PFSK-1 (cell line): ENCODE data around the gene ADAMTS3.

ENCODE experiments used
- FOXP2 ChIP-seq: optimal IDR thresholded peaks from 2 replicates; pipeline ENCODE3; 2011; ENCODE audit warnings: borderline replicate concordance, control low read depth, inconsistent platforms; ENCODE audit not compliant: insufficient read depth; ENCODE audit errors: extremely low read length, extremely low read depth
- POLR2AphosphoS5 ChIP-seq: IDR thresholded peaks from 2 replicates; pipeline ENCODE4 v1.6.1; 2012; ENCODE audit warnings: low read depth, mild to moderate bottlenecking, control low read depth, low read length, moderate library complexity
- SIN3A ChIP-seq: IDR thresholded peaks from 2 replicates; pipeline ENCODE4 v1.6.1; 2012; ENCODE audit warnings: mild to moderate bottlenecking, low read length, moderate library complexity, borderline replicate concordance; ENCODE audit not compliant: insufficient read depth
- TAF1 ChIP-seq: IDR thresholded peaks from 2 replicates; pipeline ENCODE4 v1.6.1; 2012; ENCODE audit warnings: low read length, control low read depth, borderline replicate concordance; ENCODE audit not compliant: insufficient read depth
- TF ChIP-seq, protein P1 (sequence below), 2 experiments: IDR thresholded peaks; 2 replicates each; pipeline versions ENCODE4 v1.6.1 to v1.8.0; 2011 to 2012; ENCODE audit warnings: low read depth in 2 of 2, low read length in 2 of 2, control low read depth in 1 of 2, inconsistent platforms in 1 of 2, mild to moderate bottlenecking in 1 of 2, moderate library complexity in 1 of 2; ENCODE audit not compliant: insufficient read depth in 1 of 2

ADAMTS3 gene

DNA sequence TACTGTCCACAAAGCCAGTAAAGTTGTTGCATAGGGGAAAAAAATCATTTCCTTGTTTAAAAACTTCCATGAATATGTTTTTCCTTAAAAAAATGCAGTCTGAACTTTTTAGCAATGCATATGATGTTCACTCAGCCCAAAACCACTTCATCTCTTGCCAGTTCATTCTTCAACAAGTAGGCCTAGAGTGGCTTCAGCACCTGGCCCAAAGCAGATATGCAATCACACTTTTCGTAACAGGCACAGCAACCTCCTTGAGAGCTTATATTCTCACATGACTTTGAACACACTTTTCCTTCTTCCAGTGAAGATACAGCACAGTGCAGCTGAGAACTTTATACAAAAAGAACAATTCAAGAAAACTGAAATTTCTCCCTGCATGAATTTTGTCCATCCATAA, 128.6 kb downstream of the ADAMTS3 start:
- TF ChIP-seq, protein P1, sequence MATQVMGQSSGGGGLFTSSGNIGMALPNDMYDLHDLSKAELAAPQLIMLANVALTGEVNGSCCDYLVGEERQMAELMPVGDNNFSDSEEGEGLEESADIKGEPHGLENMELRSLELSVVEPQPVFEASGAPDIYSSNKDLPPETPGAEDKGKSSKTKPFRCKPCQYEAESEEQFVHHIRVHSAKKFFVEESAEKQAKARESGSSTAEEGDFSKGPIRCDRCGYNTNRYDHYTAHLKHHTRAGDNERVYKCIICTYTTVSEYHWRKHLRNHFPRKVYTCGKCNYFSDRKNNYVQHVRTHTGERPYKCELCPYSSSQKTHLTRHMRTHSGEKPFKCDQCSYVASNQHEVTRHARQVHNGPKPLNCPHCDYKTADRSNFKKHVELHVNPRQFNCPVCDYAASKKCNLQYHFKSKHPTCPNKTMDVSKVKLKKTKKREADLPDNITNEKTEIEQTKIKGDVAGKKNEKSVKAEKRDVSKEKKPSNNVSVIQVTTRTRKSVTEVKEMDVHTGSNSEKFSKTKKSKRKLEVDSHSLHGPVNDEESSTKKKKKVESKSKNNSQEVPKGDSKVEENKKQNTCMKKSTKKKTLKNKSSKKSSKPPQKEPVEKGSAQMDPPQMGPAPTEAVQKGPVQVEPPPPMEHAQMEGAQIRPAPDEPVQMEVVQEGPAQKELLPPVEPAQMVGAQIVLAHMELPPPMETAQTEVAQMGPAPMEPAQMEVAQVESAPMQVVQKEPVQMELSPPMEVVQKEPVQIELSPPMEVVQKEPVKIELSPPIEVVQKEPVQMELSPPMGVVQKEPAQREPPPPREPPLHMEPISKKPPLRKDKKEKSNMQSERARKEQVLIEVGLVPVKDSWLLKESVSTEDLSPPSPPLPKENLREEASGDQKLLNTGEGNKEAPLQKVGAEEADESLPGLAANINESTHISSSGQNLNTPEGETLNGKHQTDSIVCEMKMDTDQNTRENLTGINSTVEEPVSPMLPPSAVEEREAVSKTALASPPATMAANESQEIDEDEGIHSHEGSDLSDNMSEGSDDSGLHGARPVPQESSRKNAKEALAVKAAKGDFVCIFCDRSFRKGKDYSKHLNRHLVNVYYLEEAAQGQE (IDR thresholded peaks at IDR 0.05; ENCODE audit: insufficient read depth in 1 of 2, low read depth in 2 of 2, low read length in 2 of 2): no peak

DNA sequence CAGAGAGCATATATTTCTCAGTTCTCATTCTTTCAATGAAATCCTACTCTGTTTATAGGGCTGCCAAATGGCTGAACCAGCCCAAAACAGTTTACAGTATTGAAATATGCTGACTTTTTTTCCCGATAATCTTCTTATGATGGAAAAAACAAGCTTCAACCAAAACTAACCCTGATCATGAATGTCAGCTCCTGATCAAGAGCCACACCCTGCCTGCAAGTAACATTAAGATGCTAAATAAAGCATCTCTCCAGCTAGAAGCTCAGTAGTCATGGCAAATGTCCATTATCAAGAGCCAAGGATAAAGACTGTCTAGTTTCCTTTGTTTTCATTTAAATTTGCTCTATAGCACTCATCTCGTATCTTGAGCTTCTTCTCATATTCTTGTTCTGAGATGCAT, 136.0 kb downstream of the ADAMTS3 start:
- TF ChIP-seq FOXP2 (no peak), TAF1 (no peak), SIN3A (no peak)
- TF ChIP-seq, protein P1 (IDR thresholded peaks at IDR 0.05; ENCODE audit: insufficient read depth in 1 of 2, low read depth in 2 of 2, low read length in 2 of 2): no peak

DNA sequence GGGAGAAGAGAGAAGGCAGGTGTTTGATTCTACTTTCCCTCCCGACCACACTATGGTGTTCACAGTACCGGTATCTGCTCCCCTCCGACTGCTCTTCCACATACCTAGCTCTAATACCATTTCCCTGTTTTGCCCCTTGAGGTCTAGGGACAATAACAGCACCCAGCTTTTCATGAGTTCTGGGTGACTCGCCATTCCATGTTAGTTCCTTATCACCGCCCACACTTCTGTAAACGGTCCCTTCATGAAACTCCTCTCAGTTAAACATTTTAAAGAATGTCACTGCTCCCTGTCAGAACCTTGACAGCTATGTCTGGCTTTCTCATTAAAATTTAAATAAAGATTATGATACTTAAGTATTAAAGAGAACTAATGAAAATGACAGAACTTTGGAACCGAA, 136.7 kb downstream of the ADAMTS3 start:
- TF ChIP-seq SIN3A (no peak), TAF1 (no peak), POLR2AphosphoS5 (no peak), FOXP2 (no peak)
- TF ChIP-seq, protein P1 (IDR thresholded peaks at IDR 0.05; ENCODE audit: insufficient read depth in 1 of 2, low read depth in 2 of 2, low read length in 2 of 2): no peak

DNA sequence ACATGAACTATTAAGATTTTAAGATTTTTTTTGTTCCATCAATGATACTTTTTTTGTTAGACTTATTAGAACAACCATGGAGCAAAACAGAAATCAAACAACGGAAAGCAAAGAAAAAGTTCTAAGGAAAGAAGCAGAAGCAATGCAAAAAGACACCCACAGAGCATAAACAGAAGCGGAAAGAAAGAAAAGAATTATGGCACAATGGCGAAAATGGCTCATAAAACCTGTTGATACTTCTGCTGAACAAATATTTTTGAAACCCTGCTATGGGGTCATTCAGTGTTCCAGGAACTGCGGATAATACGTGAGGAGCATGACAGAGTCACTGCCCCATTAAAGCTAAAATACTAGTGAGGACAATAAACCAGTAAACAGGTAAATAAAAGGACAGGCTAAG, 138.0 kb downstream of the ADAMTS3 start:
- no peak for TF ChIP-seq FOXP2

DNA sequence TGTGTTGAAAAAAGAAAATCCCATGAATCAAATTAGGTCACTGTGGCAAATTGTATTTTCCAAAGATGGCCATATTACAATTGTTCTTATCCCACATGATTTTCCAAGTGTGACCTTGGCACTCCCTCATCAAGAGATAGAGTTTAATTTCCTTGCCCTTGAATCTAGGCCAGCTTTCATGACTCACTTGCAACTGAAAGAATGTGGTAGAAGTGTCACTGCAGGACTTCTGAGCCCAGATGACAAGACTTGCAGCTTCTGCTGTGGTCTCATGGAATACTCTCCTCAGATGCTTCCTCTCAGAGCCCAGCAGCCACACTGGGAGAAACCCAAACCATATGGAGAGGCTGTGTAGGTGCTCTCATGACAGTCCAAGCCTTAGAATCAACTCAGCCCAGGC, 139.0 kb downstream of the ADAMTS3 start:
- no peak for TF ChIP-seq SIN3A
- TF ChIP-seq POLR2AphosphoS5: no peak
- no peak for TF ChIP-seq FOXP2
- TF ChIP-seq, protein P1 (IDR thresholded peaks at IDR 0.05; ENCODE audit: insufficient read depth in 1 of 2, low read depth in 2 of 2, low read length in 2 of 2): no peak
